ENCODE data around the gene CRISPLD2. TPM values are rescaled to one million over a fixed set of nuclear protein-coding genes. Genes with fewer than 3 reads are reported as not detected.

CRISPLD2 gene
- total RNA-seq, 1 donor = 44.0 TPM

DNA sequence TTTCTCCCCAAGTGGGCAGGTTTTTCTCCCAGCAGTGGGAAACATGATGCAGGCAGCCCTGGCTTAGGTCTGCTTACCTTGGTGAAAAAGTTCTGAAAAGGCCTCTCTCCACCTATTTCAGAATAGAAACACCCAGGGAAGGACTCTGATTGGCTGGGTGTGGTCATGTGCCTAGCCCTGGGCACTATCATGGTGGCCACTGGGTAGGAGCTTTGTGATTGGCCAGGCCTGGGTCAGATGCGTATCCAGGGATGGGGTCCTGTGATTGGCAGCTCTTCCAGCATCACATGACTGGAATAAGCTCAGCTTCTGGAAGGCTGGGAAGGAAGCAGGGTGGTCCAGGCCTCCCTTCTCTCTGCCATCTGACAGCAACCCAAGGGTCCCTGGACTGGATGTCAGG, 138.0 kb downstream of the CRISPLD2 start:
- TF ChIP-seq, protein P1, sequence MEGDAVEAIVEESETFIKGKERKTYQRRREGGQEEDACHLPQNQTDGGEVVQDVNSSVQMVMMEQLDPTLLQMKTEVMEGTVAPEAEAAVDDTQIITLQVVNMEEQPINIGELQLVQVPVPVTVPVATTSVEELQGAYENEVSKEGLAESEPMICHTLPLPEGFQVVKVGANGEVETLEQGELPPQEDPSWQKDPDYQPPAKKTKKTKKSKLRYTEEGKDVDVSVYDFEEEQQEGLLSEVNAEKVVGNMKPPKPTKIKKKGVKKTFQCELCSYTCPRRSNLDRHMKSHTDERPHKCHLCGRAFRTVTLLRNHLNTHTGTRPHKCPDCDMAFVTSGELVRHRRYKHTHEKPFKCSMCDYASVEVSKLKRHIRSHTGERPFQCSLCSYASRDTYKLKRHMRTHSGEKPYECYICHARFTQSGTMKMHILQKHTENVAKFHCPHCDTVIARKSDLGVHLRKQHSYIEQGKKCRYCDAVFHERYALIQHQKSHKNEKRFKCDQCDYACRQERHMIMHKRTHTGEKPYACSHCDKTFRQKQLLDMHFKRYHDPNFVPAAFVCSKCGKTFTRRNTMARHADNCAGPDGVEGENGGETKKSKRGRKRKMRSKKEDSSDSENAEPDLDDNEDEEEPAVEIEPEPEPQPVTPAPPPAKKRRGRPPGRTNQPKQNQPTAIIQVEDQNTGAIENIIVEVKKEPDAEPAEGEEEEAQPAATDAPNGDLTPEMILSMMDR (IDR thresholded peaks at IDR 0.05; ENCODE audit: insufficient read depth, low read depth, low read length) = no peak
- no peak overlapping the region for H3K4me3 ChIP-seq (ENCODE audit: low read depth, low read length)
- DNase-seq (ENCODE audit: low read depth) = no peak

Other genes starting within 250 kb of the CRISPLD2 start
- gene COTL1, start 201.9 kb upstream of the CRISPLD2 start, total RNA-seq = 265 and 310 TPM in 2 replicates
- 66.7 and 71.7 TPM in 2 replicates for gene KLHL36, start 171.5 kb upstream of the CRISPLD2 start, total RNA-seq
- gene USP10, start 120.0 kb upstream of the CRISPLD2 start, total RNA-seq = 53.1 and 65.2 TPM in 2 replicates
- gene ZDHHC7, start 191.6 kb downstream of the CRISPLD2 start, total RNA-seq = 109 and 164 TPM in 2 replicates
- gene KIAA0513, start 207.8 kb downstream of the CRISPLD2 start, total RNA-seq = 17.7 and 26.3 TPM in 2 replicates